Fibroblast of lung (primary cell): ENCODE measurements around the gene SLC22A23.

Source experiments
- CTCF ChIP-seq, 2 donors: IDR thresholded peaks in 1 of 2; conservative IDR thresholded peaks in 1 of 2; 1 replicate in 1 of 2; 2 replicates in 1 of 2; pipeline ENCODE4 v1.5.1; 2011 to 2012; ENCODE audit warnings: low read length in 2 of 2, control low read depth in 1 of 2, inconsistent platforms in 1 of 2, low read depth in 1 of 2, mild to moderate bottlenecking in 1 of 2
- EZH2 ChIP-seq: IDR thresholded peaks from 2 replicates; pipeline ENCODE4 v1.5.1; 2012; ENCODE audit warnings: low read length, control low read depth, mild to moderate bottlenecking; ENCODE audit errors: missing control alignments

- no peak for TF ChIP-seq CTCF (conservative IDR thresholded peaks at IDR 0.05 in 1 of 2, IDR thresholded peaks at IDR 0.05 in 1 of 2; ENCODE audit: low read depth in 1 of 2, low read length in 2 of 2)
- TF ChIP-seq EZH2, result no peak
Measured at GRCh38 chr6:3321875-3322274, 135.0 kb downstream of the SLC22A23 start.
